Measurements from ENCODE around the gene ELMO1.

Gene ELMO1

DNA sequence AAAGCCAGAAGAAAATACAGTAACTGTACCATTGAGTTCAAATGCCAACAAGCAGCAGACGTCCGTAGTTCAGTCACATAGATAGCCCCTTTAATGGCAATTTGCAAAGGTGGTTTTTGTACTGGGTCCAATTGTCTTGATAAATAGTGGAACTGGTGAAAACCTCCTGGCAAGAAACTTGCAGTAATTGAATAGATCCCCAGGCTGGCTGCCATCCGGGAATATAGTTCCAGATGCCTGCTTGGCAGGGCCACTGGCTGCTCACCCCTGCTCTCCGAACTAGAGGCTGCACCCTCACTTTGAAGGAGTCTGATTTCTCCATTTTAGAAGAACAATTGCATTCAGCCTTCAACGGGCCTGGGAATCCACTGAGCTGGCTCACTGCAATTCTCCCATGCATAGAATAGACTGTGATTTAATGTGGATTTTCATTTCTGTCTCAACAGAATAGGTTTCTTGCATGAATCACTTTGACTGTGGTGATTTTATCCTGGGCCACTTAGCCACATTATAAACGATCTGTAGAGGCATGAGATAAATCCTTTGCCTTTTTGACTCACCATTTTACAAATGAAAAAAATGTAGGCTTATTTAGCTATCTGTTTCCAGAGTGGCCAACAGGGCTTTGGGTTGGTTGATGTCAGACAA is 35.9 kb upstream of the ELMO1 start:
- Histone ChIP-seq H3K36me3 (ENCODE audit: insufficient read depth, low read length) (no peaks in the 10 kb centered on the region), H3K27ac (ENCODE audit: low read depth, low read length) (no peak overlapping the region), H3K4me1 (ENCODE audit: control insufficient read depth, insufficient read depth, low read length, unreplicated experiment) (no peaks in the 10 kb centered on the region), H3K79me2 (ENCODE audit: control insufficient read depth, insufficient read depth, low read length, unreplicated experiment) (no peaks in the 10 kb centered on the region), H3K27me3 (ENCODE audit: insufficient read depth, low read length) (no peaks in the 10 kb centered on the region), H3K4me3 (ENCODE audit: low read depth, low read length) (no peak overlapping the region), H2AFZ (ENCODE audit: low read length, unreplicated experiment) (no peak overlapping the region)

DNA sequence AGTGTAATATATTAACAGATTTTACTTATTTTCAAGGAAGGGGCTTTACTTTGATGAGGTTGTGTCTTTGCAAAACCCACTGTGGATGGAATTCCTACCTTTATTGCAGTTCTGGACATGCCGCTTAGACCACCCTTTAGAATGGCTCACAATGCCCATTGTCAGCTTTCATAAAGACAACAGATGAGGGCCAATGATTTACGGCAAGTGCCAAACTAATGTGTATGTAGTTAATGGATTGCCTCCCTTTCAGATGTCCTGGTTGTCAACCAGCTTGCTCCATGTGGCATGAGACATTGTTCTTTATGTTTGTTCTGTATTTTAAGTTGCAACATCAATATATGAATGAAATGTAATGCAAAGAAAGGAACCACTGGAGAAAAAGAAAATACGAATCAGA is 35.0 kb upstream of the ELMO1 start:
- Histone ChIP-seq H3K27ac (ENCODE audit: low read depth, low read length) (no peak overlapping the region), H3K4me3 (ENCODE audit: low read depth, low read length) (no peak overlapping the region), H2AFZ (ENCODE audit: low read length, unreplicated experiment) (no peak overlapping the region), H3K79me2 (ENCODE audit: control insufficient read depth, insufficient read depth, low read length, unreplicated experiment) (no peaks in the 10 kb centered on the region), H3K36me3 (ENCODE audit: insufficient read depth, low read length) (no peaks in the 10 kb centered on the region), H3K27me3 (ENCODE audit: insufficient read depth, low read length) (no peaks in the 10 kb centered on the region), H3K4me1 (ENCODE audit: control insufficient read depth, insufficient read depth, low read length, unreplicated experiment) (no peaks in the 10 kb centered on the region)

DNA sequence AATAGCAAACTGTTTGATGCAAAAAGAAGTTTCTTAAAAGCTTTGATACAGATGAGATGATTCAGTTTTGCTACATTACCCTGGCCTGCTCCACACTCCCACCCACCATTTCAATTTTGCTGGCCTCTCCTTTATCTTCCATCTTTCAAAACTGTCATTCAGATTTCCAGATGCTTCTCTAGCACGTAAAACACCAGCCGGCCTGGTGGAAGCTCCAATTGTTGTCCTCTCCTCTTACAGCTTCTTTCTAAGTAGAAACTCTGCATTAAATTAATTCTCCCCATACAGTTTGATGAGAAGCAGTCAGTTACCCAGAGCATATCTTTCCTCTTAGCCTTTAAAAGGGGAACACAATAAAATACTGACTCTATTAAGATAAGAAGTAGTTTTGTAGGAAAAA is 34.3 kb upstream of the ELMO1 start:
- no peak overlapping the region for H3K27ac ChIP-seq (ENCODE audit: low read depth, low read length)
- no peak overlapping the region for H2AFZ ChIP-seq (ENCODE audit: low read length, unreplicated experiment)
- H3K4me3 ChIP-seq (ENCODE audit: low read depth, low read length) = no peak overlapping the region
- no peaks in the 10 kb centered on the region for H3K79me2 ChIP-seq (ENCODE audit: control insufficient read depth, insufficient read depth, low read length, unreplicated experiment)
- H3K36me3 ChIP-seq (ENCODE audit: insufficient read depth, low read length) = no peaks in the 10 kb centered on the region
- no peaks in the 10 kb centered on the region for H3K4me1 ChIP-seq (ENCODE audit: control insufficient read depth, insufficient read depth, low read length, unreplicated experiment)
- no peaks in the 10 kb centered on the region for H3K27me3 ChIP-seq (ENCODE audit: insufficient read depth, low read length)

DNA sequence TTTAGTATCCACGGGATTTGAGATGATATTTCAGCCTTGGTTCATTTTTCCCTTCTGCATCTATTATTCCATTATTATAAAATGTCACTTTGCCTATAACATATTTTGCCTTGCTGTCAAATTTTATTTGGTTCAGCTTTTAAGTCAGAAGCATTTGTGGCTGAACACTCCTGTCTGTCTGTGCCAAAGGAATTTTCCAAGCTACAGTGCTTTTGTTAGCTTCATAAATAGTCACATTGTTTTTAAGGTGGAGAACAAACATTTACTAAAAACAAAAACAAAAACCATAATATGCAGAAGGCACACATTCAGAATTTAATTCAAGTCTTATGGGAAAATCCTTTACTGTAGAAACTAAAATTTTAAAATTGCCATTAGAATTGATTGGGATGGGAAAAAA is 33.8 kb upstream of the ELMO1 start:
- Histone ChIP-seq H2AFZ (ENCODE audit: low read length, unreplicated experiment) (no peak overlapping the region), H3K4me1 (ENCODE audit: control insufficient read depth, insufficient read depth, low read length, unreplicated experiment) (no peaks in the 10 kb centered on the region), H3K4me3 (ENCODE audit: low read depth, low read length) (no peak overlapping the region), H3K27ac (ENCODE audit: low read depth, low read length) (no peak overlapping the region), H3K79me2 (ENCODE audit: control insufficient read depth, insufficient read depth, low read length, unreplicated experiment) (no peaks in the 10 kb centered on the region), H3K27me3 (ENCODE audit: insufficient read depth, low read length) (no peaks in the 10 kb centered on the region), H3K36me3 (ENCODE audit: insufficient read depth, low read length) (no peaks in the 10 kb centered on the region)

DNA sequence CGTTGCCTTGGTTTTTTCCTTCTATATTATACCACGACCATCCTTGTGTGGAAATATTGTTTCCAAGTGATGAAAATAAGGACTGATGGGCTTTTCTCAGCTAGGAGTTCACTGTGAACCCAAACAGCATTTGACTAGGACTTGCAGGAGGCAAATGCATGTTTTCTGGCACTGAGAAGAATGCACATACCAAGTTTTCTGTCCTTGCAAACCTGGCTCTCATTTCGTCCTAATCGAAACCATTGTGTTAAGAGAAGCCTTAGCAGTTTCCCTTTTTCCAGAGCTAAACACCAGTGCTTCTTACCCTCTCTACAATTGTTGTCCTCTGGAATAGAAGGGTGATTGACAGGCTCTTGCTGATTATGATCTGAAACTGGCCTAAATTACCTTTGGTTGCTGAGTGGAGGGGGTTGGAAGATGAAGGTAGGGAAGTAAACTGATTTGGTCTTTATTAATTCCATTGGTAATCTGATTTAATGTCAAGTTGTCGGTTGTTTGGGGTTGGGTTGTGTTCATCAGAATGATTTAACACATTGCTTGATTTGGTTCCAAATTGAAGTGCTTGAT is 33.1 kb upstream of the ELMO1 start:
- H3K27ac ChIP-seq (ENCODE audit: low read depth, low read length) = no peak overlapping the region
- no peak overlapping the region for H3K4me3 ChIP-seq (ENCODE audit: low read depth, low read length)
- H3K27me3 ChIP-seq (ENCODE audit: insufficient read depth, low read length) = no peaks in the 10 kb centered on the region

DNA sequence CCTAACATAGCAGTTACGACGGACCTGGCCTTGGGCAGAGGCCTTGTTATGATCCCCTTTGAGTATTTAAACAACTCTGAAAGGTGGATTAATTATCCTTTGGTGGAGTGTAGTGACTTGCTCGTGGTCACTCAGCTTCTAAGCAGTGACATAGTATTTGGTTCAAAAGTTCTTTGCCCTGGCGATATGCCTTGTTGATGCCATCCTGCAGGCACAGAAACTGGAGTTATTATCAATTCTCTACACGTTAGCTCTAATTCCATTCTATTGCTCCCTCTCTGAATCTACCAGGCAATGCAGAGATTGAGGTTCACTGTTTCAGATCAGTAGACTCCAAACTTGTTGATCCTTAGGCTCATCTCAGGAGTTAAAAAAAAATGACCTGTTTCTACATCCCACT is 32.5 kb upstream of the ELMO1 start:
- Histone ChIP-seq H3K4me3 (ENCODE audit: low read depth, low read length) (no peak overlapping the region), H3K79me2 (ENCODE audit: control insufficient read depth, insufficient read depth, low read length, unreplicated experiment) (no peaks in the 10 kb centered on the region), H2AFZ (ENCODE audit: low read length, unreplicated experiment) (no peak overlapping the region), H3K4me1 (ENCODE audit: control insufficient read depth, insufficient read depth, low read length, unreplicated experiment) (no peaks in the 10 kb centered on the region), H3K27me3 (ENCODE audit: insufficient read depth, low read length) (no peaks in the 10 kb centered on the region), H3K27ac (ENCODE audit: low read depth, low read length) (no peak overlapping the region), H3K36me3 (ENCODE audit: insufficient read depth, low read length) (no peaks in the 10 kb centered on the region)

More for the DNA sequence above, 33.1 kb upstream of the ELMO1 start:
- Histone ChIP-seq H3K4me1 (ENCODE audit: control insufficient read depth, insufficient read depth, low read length, unreplicated experiment) (no peaks in the 10 kb centered on the region), H3K79me2 (ENCODE audit: control insufficient read depth, insufficient read depth, low read length, unreplicated experiment) (no peaks in the 10 kb centered on the region), H3K36me3 (ENCODE audit: insufficient read depth, low read length) (no peaks in the 10 kb centered on the region), H2AFZ (ENCODE audit: low read length, unreplicated experiment) (no peak overlapping the region)

DNA sequence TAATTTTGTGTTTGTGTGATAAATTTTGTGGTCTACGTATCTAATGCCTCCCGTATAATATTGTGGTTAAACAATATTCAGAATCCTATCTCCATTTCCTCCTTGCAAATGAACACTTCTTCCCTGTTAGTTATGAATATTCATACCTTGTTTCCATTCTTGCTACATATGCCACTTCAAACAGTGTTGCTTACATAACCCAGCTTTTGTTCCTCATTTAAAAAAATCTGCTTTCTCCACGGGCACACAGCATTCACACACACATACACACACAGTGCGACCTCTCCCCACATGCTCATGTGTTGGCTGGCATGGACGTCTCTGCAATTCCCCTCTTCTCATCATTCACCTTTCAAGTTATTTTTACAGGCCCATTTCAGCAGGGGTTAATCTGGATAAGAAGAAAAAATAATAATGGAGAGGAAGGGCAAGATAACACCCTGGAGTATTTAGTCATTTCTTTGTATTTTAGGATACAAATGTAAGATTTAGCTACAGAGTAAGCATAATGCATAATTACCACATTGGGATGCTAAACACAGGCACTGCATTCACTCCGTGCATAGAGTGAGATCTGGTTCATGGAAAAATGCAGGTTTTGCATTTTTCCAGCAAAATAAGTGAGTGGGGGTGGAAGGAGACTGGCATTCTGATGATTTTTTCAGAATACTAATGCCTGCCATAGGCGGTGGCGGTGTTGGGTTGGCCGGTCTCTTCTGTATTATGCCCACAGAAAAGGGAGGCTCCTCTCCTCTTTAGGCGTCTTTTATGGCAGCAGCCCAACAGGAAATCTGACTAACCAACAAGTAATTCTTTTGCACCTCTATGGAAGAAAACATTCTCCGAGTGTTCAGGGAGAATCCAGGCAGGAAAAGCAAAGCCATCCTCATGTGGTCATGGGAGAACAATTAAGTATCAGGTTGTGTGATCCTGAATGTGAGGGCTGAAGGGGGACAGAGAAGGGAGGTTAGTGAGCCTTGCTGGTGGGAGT is 31.7 kb upstream of the ELMO1 start:
- Histone ChIP-seq H3K27ac (ENCODE audit: low read depth, low read length) (no peak overlapping the region), H3K4me3 (ENCODE audit: low read depth, low read length) (no peak overlapping the region), H2AFZ (ENCODE audit: low read length, unreplicated experiment) (no peak overlapping the region)

DNA sequence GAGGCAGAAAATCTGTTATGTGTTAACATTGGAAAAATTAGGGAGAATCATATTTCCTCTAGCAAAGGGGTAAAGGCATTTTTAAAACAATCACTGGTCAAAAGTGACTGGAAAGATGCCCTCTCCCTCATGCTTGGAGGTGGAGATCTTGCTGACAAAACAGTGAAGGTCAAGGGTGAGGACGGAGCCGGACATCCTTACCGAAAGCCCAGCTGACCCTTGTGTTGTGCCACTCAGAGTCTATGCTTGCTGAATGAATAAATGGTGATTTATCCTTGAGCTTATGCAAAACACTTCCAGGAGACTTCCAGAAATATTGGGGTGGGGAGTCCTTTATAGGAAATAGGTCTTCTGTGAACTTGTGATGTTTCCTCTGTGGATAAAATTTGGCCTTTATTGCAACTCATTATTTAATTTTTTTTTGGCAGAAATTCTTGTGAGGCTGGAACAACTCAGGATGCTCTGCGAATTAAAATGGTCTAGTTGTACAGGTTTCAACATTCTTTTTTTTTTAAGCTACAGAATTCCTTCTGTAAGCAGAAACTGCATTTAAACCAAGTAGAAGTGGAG is 28.3 kb upstream of the ELMO1 start:
- no peaks in the 10 kb centered on the region for H3K36me3 ChIP-seq (ENCODE audit: insufficient read depth, low read length)
- no peak overlapping the region for H3K4me3 ChIP-seq (ENCODE audit: low read depth, low read length)
- H2AFZ ChIP-seq (ENCODE audit: low read length, unreplicated experiment) = no peak overlapping the region
- no peak overlapping the region for H3K27ac ChIP-seq (ENCODE audit: low read depth, low read length)
- H3K4me1 ChIP-seq (ENCODE audit: control insufficient read depth, insufficient read depth, low read length, unreplicated experiment) = no peaks in the 10 kb centered on the region
- no peaks in the 10 kb centered on the region for H3K27me3 ChIP-seq (ENCODE audit: insufficient read depth, low read length)
- H3K79me2 ChIP-seq (ENCODE audit: control insufficient read depth, insufficient read depth, low read length, unreplicated experiment) = no peaks in the 10 kb centered on the region

More for the DNA sequence above, 31.7 kb upstream of the ELMO1 start:
- Histone ChIP-seq H3K79me2 (ENCODE audit: control insufficient read depth, insufficient read depth, low read length, unreplicated experiment) (no peaks in the 10 kb centered on the region), H3K36me3 (ENCODE audit: insufficient read depth, low read length) (no peaks in the 10 kb centered on the region), H3K27me3 (ENCODE audit: insufficient read depth, low read length) (no peaks in the 10 kb centered on the region), H3K4me1 (ENCODE audit: control insufficient read depth, insufficient read depth, low read length, unreplicated experiment) (no peaks in the 10 kb centered on the region)

DNA sequence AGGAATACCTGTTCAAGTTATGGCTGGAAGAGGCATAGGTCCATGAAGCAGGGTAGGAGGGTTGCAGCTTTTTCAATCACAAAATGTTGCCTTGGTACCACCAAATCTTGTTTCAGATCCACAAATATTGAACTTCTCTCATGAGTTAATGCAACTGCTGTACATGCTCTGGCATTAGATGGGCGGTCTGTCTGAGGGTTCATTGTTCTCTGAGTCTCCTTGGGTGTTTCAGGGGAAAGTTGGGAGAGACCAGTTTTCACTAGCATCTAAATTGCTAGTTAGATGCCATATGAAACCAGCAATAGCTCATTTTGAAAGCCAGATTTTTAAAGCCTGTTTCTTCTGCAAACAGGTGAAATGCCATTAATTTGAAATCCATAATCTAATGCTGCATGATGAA is 27.8 kb upstream of the ELMO1 start:
- no peaks in the 10 kb centered on the region for H3K4me1 ChIP-seq (ENCODE audit: control insufficient read depth, insufficient read depth, low read length, unreplicated experiment)
- no peak overlapping the region for H3K4me3 ChIP-seq (ENCODE audit: low read depth, low read length)
- no peaks in the 10 kb centered on the region for H3K27me3 ChIP-seq (ENCODE audit: insufficient read depth, low read length)
- H3K79me2 ChIP-seq (ENCODE audit: control insufficient read depth, insufficient read depth, low read length, unreplicated experiment) = no peaks in the 10 kb centered on the region
- H3K27ac ChIP-seq (ENCODE audit: low read depth, low read length) = no peak overlapping the region
- no peak overlapping the region for H2AFZ ChIP-seq (ENCODE audit: low read length, unreplicated experiment)
- no peaks in the 10 kb centered on the region for H3K36me3 ChIP-seq (ENCODE audit: insufficient read depth, low read length)

DNA sequence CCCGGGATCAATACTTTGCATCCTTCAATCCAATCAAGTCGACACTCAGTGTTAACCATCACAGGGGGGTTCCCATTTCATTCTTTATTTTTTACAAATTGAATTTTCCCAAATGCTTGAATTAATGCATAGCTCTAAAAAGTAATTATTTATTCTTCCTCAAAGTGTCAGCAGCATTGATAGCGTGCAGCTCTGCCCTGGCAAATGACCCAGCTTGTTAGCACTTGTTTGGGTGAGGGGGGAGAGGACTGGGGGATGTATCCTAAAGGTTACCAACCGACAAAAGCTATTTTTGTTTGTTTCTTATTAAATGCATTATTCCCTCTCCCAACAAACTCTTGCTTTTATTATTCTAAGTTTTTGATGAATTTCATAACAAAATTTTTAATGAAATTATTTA is 27.0 kb upstream of the ELMO1 start:
- Histone ChIP-seq H2AFZ (ENCODE audit: low read length, unreplicated experiment) (no peak overlapping the region), H3K4me3 (ENCODE audit: low read depth, low read length) (no peak overlapping the region), H3K79me2 (ENCODE audit: control insufficient read depth, insufficient read depth, low read length, unreplicated experiment) (no peaks in the 10 kb centered on the region), H3K27me3 (ENCODE audit: insufficient read depth, low read length) (no peaks in the 10 kb centered on the region), H3K4me1 (ENCODE audit: control insufficient read depth, insufficient read depth, low read length, unreplicated experiment) (no peaks in the 10 kb centered on the region), H3K36me3 (ENCODE audit: insufficient read depth, low read length) (no peaks in the 10 kb centered on the region), H3K27ac (ENCODE audit: low read depth, low read length) (no peak overlapping the region)
